Endothelial cell of umbilical vein (primary cell): ENCODE results near the gene ANXA6. TPM values are rescaled to one million over a fixed set of nuclear protein-coding genes. Genes with fewer than 3 reads are reported as not detected.

ENCODE experiments used
- BruUV-seq: library from RNA; stranded (reverse); fragments of 400-500 nt; replicated peaks from 2 replicates; lab custom pipeline; 2021; lab: Mats Ljungman, UMichigan
- CTCF ChIA-PET: fragments of 300-600, 350-600 bp; sonication (Branson Sonifier 250); formaldehyde crosslinking; loops from one replicate; lab custom pipeline; 2021; ENCODE audit warnings: antibody characterized with exemption, inconsistent platforms; lab: Charles Lee
- POLR2A ChIA-PET: fragments of 300-600, 350-600 bp; sonication (Branson Sonifier 250); formaldehyde crosslinking; loops from one replicate; lab custom pipeline; 2021; ENCODE audit warnings: antibody characterized with exemption, inconsistent platforms; lab: Charles Lee
- DNase-seq: peaks from one replicate; pipeline ENCODE4 v3.0.0-alpha.2; 2011; ENCODE audit warnings: low read depth, low spot score
- FAIRE-seq: peaks from 2 replicates; lab custom pipeline; 2011; peaks lifted over from hg19 to GRCh38; lab: Jason Lieb, UNC
- H2AFZ ChIP-seq: 2 replicates; pipeline ENCODE4 v1.6.0; 2012; ENCODE audit warnings: low read depth, low read length, control low read depth, inconsistent platforms
- H3K27ac ChIP-seq: 2 replicates; pipeline ENCODE4 v1.5.1; 2011; ENCODE audit warnings: low read depth, mild to moderate bottlenecking, control low read depth, low read length, moderate library complexity; ENCODE audit not compliant: insufficient read depth
- H3K27me3 ChIP-seq, 2 experiments: 2 replicates each; pipeline versions ENCODE4 v1.6.0 to v1.6.1; 2011; ENCODE audit warnings: low read length in 2 of 2, mixed read lengths in 1 of 2; ENCODE audit not compliant: control insufficient read depth in 2 of 2, insufficient read depth in 2 of 2
- H3K36me3 ChIP-seq, 2 experiments: 2 replicates in 1 of 2; 3 replicates in 1 of 2; pipeline ENCODE4 v1.5.1; 2011; ENCODE audit warnings: low read length in 2 of 2, mild to moderate bottlenecking in 1 of 2, moderate library complexity in 1 of 2; ENCODE audit not compliant: control insufficient read depth in 2 of 2, insufficient read depth in 2 of 2; ENCODE audit errors: extremely low read depth in 1 of 2
- H3K4me1 ChIP-seq: 3 replicates; pipeline ENCODE4 v1.5.1; 2011; ENCODE audit warnings: mild to moderate bottlenecking, low read length; ENCODE audit not compliant: control insufficient read depth, insufficient read depth; ENCODE audit errors: extremely low read depth
- H3K4me2 ChIP-seq: 2 replicates; pipeline ENCODE4 v1.6.1; 2011; ENCODE audit warnings: low read length, control low read depth, mixed read lengths; ENCODE audit not compliant: insufficient read depth
- H3K4me3 ChIP-seq, 3 experiments: fragments of 200-600 bp in 1 of 3; sonication (generic), shearing (Covaris generic) in 1 of 3; replicated peaks in 1 of 3; 2 replicates each; pipeline ENCODE4 v1.5.1; 2011 to 2016; ENCODE audit warnings: control low read depth in 3 of 3, low read length in 3 of 3, mild to moderate bottlenecking in 2 of 3, inconsistent platforms in 1 of 3, low read depth in 1 of 3, moderate library complexity in 1 of 3; ENCODE audit not compliant: insufficient read depth in 1 of 3
- H3K79me2 ChIP-seq: 2 replicates; pipeline ENCODE4 v1.6.0; 2012; ENCODE audit warnings: low read length, inconsistent platforms; ENCODE audit not compliant: control insufficient read depth, insufficient read depth
- H3K9ac ChIP-seq: replicated peaks from 2 replicates; pipeline ENCODE3; 2011; ENCODE audit warnings: low read length, control low read depth; ENCODE audit not compliant: insufficient read depth; ENCODE audit errors: extremely low read depth
- H3K9me1 ChIP-seq: replicated peaks from 3 replicates; pipeline ENCODE4 v1.6.0; 2011; ENCODE audit warnings: mild to moderate bottlenecking, low read length; ENCODE audit not compliant: control insufficient read depth, insufficient read depth; ENCODE audit errors: extremely low read depth
- H3K9me3 ChIP-seq: replicated peaks from 2 replicates; pipeline ENCODE4 v1.5.1; 2012; ENCODE audit warnings: low read length, inconsistent platforms; ENCODE audit not compliant: control insufficient read depth, insufficient read depth
- H4K20me1 ChIP-seq: replicated peaks from 2 replicates; pipeline ENCODE3; 2011; ENCODE audit warnings: mild to moderate bottlenecking, low read length; ENCODE audit not compliant: control insufficient read depth, insufficient read depth; ENCODE audit errors: extremely low read depth
- CTCF ChIP-seq, 2 donors: IDR thresholded peaks; 1 replicate in 1 of 2; 2 replicates in 1 of 2; pipeline ENCODE4 v1.5.1; 2011; ENCODE audit warnings: low read length in 2 of 2, mild to moderate bottlenecking in 2 of 2, moderate library complexity in 2 of 2, control low read depth in 1 of 2, inconsistent platforms in 1 of 2, low read depth in 1 of 2; ENCODE audit not compliant: insufficient read depth in 1 of 2; ENCODE audit errors: extremely low read depth in 1 of 2
- EZH2 ChIP-seq: IDR thresholded peaks from 2 replicates; pipeline ENCODE4 v1.6.1; 2012; ENCODE audit warnings: borderline replicate concordance, low read depth, mild to moderate bottlenecking, moderate library complexity, low read length, inconsistent platforms; ENCODE audit not compliant: severe bottlenecking
- FOS ChIP-seq: IDR thresholded peaks from 2 replicates; pipeline ENCODE4 v1.6.1; 2011; ENCODE audit warnings: mild to moderate bottlenecking, low read length, moderate library complexity, borderline replicate concordance; ENCODE audit not compliant: insufficient read depth
- GATA2 ChIP-seq: IDR thresholded peaks from 2 replicates; pipeline ENCODE4 v1.7.0; 2011; ENCODE audit warnings: low read depth, mild to moderate bottlenecking, moderate library complexity, mixed read lengths, low read length; ENCODE audit not compliant: insufficient read length, insufficient read depth
- JUN ChIP-seq: IDR thresholded peaks from 2 replicates; pipeline ENCODE4 v1.6.1; 2011; ENCODE audit warnings: borderline replicate concordance, low read depth; ENCODE audit not compliant: insufficient read length, insufficient read depth
- MAX ChIP-seq: IDR thresholded peaks from 2 replicates; pipeline ENCODE4 v1.6.1; 2011; ENCODE audit not compliant: insufficient read depth, insufficient read length
- MYC ChIP-seq: IDR thresholded peaks from one replicate; pipeline ENCODE4 v1.6.1; 2011; ENCODE audit warnings: mild to moderate bottlenecking, low read depth, low read length
- POLR2A ChIP-seq: IDR thresholded peaks from 2 replicates; pipeline ENCODE4 v1.6.1; 2012; ENCODE audit warnings: low read depth, mild to moderate bottlenecking, control low read depth, low read length
- POLR2AphosphoS5 ChIP-seq: IDR thresholded peaks from 2 replicates; pipeline ENCODE4 v1.6.1; 2012; ENCODE audit warnings: low read depth, mild to moderate bottlenecking, control low read depth, low read length, moderate library complexity; ENCODE audit not compliant: insufficient read depth
- dilution Hi-C: fragments of 300-500 bp; cut with MboI; formaldehyde crosslinking; loops from one replicate; pipeline ENCODE4 v1.15.0; 2019; ENCODE audit warnings: low sequenced_read_pairs; ENCODE audit not compliant: extremely low pct_ligation_motif_present
- intact Hi-C: fragments of 100-400 bp; cut with micrococcal nuclease; formaldehyde crosslinking; loops from one replicate; pipeline ENCODE4 v1.10.0; 2022
- polyA plus RNA-seq, 4 experiments: library from polyadenylated mRNA; depleted of rRNA in 3 of 4; stranded (reverse) in 3 of 4; unstranded in 1 of 4; fragments of >200 nt; gene quantifications; 2 replicates each; pipeline versions ENCODE4 v1.2.1 to v1.2.3, GENCODE V29; 2011 to 2012; ENCODE audit warnings: missing spikeins in 1 of 4
- total RNA-seq: library from RNA; stranded (reverse); gene quantifications from 2 replicates; pipeline ENCODE4 v1.2.3, GENCODE V29; 2021

ANXA6 gene
- total and polyA plus RNA-seq, 2 donors (not counting 3 experiments of a cell fraction or from before 2014, with no cell fraction given): 195 to 266 TPM

GRCh38 chr5:151077419-151077818 lies 80.2 kb downstream of the ANXA6 start:
- BruUV-seq: no TSS peak
- H3K79me2 ChIP-seq: peaks cover 33% of the 10 kb centered on the region
- no peak overlapping the region for H3K9ac ChIP-seq
- ChIA-PET CTCF (interaction anchor here (1.7 kb wide), 1 partner anchor 26 kb away, joined by 5 read pairs; no protein-coding TSS in a partner anchor), POLR2A (no interaction called here)
- no peak overlapping the region for H2AFZ ChIP-seq
- H3K27me3 ChIP-seq: no peaks in the 10 kb centered on the region
- dilution Hi-C loops: no loop called here
- H3K4me1 ChIP-seq: peaks cover 35% of the 10 kb centered on the region
- H3K27ac ChIP-seq: no peak overlapping the region
- TF ChIP-seq CTCF (IDR thresholded peaks at IDR 0.05; ENCODE audit: extremely low read depth in 1 of 2, insufficient read depth in 1 of 2, low read depth in 1 of 2, low read length in 2 of 2) (no peak), GATA2 (no peak), POLR2AphosphoS5 (no peak), JUN (no peak), MAX (no peak), POLR2A (no peak), MYC (no peak), EZH2 (no peak), FOS (no peak)
- no peak overlapping the region for H3K4me3 ChIP-seq
- no peaks in the 10 kb centered on the region for H3K9me1 ChIP-seq
- no peak overlapping the region for H3K4me2 ChIP-seq
- intact Hi-C loops: no loop called here
- H3K36me3 ChIP-seq: peaks cover 0 to 2% of the 10 kb centered on the region in 2 experiments
- no peaks in the 10 kb centered on the region for H4K20me1 ChIP-seq
- no peak for DNase-seq
- no peak for FAIRE-seq
- H3K9me3 ChIP-seq: no peaks in the 10 kb centered on the region
